GM18511 (cell line): ENCODE results near the gene MYO10.
"Not testable (repeated sequence)": the region's sequence is repeated elsewhere in the genome, so short reads cannot be mapped to it uniquely, and the experiment has no call there.

Experiments used
- ATAC-seq: cut with Tn5 transposase; IDR thresholded peaks from one replicate; pipeline ENCODE4 v1.9.1; 2021; ENCODE audit warnings: mild to moderate bottlenecking, moderate library complexity; ENCODE audit not compliant: unreplicated experiment

The MYO10 gene

DNA sequence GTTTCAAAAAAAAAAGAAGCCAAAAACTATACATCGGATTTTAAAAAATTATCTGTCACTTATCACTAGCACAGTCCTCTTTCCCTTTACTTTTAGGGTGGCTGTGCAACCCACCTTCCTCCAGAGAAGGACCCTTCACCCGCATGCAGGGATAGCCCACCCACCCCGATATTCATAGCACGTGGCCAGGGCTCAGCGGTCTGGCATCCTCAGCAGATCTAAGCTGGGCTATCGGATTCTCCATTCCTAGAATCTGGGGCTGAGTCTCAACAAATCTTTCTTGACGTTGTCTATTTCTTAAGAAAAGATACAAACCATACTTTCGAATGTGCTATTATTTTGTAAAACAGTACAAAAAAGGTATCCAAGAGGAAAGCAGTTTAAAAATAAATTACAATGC lies 70.9 kb downstream of the MYO10 start:
- no peak for ATAC-seq

DNA sequence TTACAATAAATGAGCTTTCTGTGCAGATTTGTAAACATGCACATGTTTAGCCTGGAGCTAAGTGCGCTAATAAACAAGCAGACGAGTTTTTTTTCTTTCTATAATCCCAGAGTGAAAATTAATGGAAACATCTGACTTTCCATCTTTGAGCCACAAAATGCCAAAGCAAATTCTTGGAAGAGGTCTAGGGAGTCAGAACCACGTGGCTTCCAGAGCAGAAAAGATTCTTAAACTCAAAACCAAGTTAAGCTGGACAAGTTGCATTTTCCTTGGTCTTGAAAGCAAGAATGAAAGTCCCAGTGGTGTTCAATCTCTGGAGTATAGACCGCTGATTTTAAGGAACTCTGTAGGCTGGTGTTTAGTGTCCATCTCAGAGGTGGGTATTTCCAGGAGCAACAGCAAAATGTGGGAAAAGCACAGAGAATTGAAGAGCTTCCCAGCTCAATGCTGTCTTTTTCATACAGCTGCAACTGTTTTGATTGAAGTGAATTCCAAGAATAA lies 71.4 kb downstream of the MYO10 start:
- ATAC-seq = no peak

DNA sequence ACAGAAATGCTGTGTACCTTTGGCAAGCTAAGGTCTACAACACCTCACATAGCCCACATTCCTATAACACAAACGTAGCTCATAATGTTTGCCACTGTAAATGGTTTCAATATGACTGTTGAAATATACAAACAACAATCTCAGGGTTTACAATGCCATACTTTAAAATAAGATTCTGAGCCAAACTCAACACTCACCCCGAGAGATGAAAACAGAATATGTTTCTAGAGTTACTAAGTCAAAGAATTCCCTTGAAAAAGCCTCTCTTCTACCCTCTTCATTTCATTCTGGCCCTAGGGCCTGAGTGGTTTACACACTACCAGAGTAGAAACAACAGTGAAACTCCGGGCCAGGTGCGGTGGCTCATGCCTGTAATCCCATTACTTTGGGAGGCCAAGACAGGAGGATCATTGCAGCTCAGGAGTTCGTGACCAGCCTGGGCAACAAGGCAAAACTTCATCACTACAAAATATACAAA lies 72.6 kb downstream of the MYO10 start:
- ATAC-seq = no peak

DNA sequence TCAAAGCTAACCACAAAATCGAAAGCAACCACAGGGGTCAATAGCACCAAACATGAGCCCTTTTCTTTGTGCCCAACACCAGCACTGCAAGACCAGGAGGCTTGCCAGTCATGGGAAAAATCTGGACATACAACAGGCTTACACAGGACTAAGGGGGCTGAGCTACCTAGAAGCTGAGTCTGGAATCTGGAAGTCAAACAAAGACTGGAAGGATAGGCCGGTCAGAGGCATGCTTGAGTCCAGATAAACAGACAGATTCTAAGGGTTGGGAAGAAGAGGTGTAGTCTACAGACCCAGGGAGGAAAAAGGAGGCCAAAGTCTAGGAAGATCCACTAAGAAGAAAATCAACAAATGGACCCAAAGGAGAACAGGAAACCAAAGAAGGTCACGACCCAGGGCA lies 73.3 kb downstream of the MYO10 start:
- no peak for ATAC-seq

DNA sequence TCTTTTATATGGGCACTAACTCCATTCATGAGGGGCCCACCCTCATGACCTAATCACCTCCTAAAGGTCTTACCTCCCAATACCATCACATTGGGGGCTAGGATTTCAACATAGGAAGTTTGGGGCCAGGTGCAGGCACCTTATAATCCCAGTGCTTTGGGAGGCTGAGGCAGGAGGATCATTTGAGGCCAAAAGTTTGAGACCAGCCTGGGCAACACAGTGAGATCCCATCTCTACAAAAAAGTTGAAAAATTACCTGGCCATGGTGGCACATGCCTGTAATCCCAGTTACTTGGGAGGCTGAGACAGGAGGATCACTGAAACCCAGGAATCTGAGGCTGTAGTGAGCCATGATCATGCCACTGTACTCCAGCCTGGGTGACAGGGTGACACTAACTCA lies 76.7 kb downstream of the MYO10 start:
- ATAC-seq = no peak

DNA sequence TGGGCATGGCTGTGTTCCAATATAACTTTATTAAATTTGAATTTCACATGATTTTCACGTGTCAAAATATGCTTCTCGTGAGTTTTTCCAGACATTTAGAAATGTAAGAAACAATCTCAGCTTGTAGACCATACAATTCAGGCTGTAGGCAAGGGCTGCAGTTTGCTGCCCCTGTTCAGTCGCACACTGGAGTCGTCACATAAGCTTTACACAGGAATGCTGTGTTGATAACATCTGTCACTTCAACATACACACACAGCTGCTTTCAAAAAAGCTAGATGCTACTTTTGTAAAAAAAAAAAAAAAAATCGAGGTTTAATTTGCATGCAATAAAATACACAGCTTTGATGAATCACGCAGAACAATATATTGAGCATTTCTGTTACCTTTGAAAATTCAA lies 77.9 kb downstream of the MYO10 start:
- no peak for ATAC-seq

DNA sequence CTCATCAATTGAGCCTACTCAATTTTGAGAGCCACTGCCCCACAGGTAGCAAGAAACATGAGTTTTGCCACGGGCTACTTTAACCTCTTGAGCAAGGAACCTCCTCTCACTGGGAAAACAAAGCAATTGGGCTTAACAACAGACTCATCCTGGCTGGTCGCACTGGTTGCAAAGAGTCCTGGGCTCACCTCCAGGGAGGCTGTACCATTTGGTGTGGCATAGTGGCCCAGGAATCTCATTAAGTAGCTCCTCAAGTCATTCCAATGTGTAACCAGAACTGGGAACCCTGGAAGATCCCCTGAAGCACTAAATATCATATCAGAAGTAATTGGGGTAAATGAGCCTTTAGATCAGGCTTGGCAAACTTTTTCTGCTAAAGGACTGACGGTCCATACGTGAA lies 78.5 kb downstream of the MYO10 start:
- ATAC-seq = no peak

DNA sequence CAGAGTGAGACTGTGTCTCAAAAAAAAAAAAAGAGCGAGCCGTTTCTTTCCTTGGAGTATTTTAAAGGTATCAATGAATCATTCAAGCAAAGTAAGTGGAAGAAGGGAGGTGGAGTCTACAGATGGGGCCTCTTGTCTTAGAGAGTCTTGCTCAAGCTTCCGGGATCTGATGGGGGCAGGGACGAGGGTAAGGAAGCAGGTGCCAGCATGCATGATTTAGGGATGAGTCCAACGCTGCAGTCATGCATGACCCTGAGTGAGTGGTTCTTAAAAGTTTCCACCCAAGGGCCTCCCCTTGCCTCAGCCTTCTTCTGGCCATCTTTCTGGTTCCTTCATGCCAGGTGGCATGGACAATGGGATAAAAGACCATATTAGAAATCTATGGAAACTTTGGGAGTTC lies 79.6 kb downstream of the MYO10 start:
- ATAC-seq = no peak

DNA sequence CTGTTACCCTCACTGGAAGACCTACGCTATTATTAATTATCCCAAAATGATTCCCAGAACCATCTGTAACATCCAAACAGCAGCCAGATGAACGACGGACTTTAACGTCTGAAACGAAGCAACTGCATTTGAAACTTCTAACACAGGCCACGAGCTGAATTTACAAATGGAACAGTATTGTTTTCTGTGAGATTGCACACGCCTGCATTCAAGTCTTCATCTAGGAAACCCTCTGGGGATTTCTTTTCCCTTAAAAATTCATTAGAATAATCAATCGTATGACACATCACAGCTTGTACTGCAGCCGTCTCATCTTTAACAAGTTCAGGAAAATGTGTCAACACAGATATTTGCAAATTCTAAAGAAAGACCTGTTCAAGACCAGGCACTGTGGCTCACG lies 80.2 kb downstream of the MYO10 start:
- ATAC-seq = no peak

DNA sequence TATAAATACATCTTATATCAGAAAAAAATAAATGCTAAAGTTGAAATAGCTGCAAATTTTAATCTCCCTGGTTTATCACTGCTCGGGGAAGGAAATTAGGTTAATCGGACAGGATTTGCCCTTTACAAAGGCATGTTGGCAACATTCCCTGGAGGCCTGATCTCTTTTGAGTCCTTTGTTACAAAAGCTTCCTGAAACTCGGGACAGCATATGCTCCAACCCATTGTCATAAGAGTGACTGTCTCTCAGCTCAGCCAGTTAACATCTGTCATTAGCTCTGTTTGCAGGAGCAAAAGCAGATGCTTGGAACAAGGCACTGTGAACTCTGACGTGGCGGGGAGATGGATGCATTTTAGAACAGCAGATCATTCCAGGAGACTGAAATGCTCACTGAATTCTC lies 80.6 kb downstream of the MYO10 start:
- ATAC-seq = no peak

DNA sequence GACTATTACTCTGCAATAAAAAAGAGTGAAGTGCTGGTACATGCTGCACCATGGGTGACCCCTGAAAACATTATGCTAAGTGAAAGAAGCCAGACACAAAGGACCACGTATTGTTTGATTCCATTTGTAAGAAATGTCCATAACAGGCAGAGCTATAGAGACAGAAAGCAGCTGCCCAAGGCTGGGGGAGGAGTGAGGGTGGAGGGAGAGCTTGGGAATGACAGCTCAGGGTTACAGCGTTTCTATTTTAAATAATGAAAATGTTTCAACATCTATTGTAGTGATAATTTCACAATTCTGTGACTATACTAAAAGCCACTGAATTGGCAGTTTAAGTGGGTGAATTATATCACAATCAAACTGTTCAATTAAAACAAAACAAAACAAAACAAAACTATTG lies 81.7 kb downstream of the MYO10 start:
- ATAC-seq = no peak

DNA sequence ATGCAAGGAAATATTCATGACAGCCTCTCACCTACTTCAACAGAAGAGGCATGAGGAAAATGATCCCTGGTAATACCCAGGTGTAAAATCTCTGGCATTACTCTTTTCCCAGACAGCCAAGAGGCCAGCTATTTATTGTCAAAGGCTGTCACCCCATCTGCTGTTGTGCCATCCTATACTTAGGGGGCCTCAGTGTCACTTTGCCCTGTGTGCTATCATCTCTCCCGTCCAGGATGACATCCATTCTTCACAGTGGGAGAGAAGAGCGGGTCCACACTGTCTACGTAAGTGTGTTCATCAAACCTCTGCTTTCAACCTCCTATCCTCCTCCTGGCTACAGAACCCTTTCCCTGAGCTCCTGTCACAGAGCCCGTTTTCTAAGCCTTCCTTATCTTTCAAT lies 82.6 kb downstream of the MYO10 start:
- ATAC-seq = no peak

DNA sequence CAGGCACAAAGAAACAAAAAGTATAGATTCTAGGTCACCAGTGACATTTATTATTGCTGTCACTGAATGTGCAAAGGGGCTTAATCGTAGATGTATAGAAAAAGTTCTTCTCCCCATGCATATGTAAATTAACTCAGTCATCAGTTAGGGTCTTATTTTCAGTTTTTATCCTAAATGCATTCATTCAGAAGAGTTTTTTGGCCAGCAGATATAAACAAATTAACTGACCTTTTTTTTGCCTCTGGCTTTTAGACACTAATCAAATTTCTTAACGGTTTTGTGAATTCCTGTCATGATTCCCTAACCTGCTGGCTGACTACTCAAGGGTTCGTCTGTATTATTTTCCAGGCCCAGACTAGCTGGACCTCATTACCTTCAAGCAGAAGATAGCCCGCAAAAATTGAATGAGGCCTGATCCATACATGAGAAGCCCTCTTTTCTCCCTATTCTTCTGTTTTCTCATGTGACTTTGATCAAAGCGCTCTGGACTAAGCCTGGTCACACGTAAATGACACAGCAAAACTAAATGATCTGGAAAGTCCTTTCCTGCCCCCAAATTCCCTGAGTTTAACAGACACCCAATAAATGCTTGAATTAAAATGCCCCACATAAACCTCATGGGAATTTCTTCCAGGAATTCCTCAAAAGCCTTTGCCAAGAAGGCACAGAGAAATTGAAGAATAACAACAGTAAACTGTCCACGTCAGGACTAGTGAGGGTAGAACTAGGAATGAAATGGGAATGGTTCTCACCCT lies 83.7 kb downstream of the MYO10 start:
- no peak for ATAC-seq

DNA sequence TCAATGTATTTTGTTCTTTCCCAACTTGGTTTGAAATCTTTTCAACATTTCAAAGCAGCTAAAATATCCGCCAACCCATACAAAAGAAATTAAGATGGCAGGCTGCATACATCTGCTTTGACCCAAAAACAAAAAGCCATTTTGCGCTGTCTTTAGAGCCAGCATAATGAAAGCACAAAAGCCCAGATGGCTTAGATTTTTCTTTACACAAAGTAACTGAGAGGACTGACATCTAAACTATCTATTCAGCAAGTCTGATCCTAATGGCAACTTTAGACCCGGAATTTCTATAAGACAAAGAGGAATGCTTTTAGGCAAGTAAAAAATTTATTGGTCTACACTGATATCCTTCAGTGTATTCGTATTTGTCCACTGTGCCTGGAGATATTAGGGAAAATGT lies 86.3 kb downstream of the MYO10 start:
- no peak for ATAC-seq

DNA sequence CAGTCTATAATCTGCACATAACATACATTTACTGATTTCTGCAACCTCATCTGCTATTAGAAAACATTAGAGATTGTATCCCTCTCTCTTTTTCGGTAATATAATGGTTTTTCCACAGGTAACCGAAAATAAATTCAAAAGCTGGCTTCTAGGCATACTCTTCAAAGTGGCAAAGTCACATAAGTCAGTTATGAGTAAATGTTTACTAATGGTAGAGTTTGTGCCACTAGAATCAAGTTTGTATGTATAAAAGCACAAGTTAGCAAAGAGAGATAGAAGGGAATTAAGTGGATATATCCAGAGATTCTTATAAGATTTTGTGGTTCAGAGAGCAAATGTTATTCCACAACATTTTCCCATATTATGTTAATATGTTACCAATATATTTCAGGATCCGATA lies 86.9 kb downstream of the MYO10 start:
- ATAC-seq = no peak

DNA sequence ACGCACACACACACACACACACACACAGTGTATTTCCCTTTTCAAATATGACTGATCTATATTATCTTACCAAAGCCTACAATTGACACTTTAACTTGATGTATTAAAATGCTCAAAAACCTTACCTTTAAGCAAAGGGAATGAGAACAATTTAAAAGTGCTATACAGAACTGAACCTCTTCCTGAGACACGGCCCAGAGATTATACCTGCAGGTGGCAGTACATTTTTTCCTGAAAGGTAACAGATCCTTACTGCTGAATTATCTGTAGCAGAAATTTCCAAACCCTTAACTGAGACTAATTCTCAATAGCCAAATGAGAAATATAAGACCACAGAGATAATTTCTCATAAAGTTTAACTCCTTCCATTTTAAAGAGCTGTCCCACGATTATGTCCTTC lies 91.1 kb downstream of the MYO10 start:
- ATAC-seq = no peak

DNA sequence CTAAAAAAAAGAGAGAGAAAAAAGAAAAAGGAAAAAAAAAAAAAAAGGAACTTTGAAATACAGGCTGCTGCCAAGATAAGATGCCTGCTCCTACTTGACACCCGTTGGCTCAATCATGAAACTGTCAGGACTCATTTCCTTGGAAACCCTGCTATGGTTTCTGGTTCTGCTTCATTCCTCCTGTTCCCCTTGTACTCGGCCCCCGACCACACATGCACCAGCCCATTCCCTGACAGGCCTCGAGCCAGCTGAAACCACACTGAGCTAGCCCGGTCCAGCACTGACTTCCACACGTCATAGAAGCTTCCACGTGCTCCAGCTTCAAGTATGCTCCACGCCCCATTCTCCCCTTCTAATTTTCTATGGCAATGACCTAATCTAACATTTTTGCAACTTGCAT lies 93.2 kb downstream of the MYO10 start:
- ATAC-seq = no peak

DNA sequence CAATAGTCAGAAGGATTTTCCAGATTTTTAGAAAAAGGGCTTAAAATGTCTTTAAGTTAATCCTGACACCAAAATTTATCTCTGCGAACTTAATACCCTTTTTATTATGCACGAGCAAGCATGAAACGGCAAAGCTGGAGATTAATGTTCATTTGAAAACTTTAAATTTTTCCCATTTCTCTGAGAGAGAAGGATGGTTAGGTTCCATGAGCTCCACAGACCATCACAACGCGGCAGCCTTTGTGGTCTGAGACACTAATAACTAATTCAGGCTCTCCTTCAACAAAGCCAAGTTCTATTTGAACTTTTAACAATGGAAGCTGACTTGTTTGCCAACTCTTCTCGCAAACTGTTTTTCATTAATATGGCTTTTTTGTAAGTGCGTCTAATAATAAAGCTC lies 94.7 kb downstream of the MYO10 start:
- ATAC-seq = no peak

DNA sequence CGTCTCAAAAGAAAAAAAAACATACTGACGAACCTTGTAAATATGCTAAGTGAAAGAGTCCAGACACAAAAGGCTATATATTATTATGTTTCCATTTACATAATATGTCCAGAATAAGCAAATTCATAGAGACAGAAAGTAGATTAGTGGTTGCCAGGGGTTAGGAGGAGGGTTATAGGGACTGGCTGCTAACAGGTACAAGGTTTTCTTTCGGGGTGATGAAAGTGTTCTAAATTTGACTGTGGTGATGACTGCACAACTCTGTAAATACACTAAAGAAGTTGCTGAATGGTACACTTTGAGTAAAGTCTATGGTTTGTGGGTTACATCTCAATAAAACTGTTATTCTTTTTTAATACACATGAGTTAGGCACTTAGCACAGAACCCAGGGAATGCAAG lies 98.8 kb downstream of the MYO10 start:
- no peak for ATAC-seq

DNA sequence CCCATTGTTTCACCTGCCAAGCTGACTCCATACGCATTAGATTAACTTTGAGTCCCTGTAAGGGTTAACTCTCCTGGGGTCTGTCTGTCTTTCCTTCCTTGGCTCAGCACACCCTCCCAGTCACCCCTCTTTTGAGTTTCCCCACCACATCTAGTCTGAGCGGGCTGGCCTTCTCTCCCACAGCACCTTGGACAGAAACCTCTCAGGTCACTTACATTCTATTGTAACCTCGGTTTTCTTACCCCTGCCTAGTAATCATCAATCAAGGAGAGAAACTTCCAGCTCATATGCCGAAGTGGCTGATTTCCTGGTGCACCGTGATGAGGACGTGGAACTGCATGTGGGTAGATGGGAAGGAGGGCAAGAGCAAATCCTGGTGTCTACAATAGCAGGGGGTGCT lies 102.1 kb downstream of the MYO10 start:
- ATAC-seq = no peak

DNA sequence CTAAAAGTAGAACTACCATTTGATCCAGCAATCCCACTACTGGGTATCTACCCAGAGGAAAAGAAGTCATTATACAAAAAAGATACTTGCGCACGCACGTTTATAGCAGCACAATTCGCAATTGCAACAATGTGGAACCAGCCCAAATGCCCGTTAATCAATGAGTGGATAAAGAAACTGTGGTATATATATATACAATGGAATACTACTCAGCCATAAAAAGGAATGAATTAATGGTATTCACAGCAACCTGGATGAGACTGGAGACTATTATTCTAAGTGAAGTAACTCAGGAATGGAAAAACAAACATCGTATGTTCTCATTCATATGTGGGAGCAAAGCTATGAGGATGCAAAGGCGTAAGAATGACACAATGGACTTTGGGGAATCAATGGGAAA lies 104.8 kb downstream of the MYO10 start:
- not testable (repeated sequence) for ATAC-seq

DNA sequence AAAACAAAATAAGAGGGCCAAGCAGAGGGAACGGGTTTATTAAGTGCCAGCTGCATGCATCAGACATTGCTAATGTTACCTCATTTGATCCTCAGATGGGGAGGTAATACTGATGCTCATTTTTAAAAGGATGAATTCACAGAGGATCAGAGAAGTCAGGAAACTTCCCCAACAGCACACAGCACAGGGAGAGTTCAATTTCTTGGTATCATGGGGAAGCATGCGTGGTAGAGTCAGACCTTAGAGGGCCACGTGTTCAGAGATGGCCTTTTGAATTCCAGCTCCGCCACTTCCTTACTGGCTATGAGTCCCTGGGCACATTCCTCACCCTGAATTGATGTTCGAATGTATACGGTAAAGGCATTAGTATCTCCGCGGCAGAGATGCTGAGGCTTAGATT lies 108.3 kb downstream of the MYO10 start:
- ATAC-seq = no peak
